ENCODE data around the gene GLIS1. TPM values are rescaled to one million over a fixed set of nuclear protein-coding genes. Genes with fewer than 3 reads are reported as not detected.

The GLIS1 gene
- total RNA-seq, 1 experiment from 2014 or later: 0.24 TPM

DNA sequence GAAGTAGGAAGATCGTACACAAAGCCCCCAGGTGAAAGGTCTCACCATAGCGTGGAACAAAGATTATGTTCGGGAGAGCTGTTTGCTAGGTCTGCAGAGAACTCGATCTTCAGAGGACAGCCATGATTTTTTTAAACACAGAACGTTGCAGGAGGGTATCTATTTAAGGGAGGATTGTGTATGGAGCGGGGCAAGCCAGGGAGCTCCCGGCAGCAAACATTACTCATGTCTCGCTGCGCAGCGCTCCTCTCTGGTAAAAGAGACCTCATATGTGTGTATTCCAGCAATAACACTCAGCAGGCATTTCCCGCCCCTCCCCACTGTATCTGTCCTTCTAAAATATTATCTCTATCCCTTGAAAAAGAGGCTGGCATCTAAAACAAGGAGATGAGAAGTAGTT lies 2.7 kb downstream of the GLIS1 start:
- CTCF ChIA-PET: interaction anchor here (1.8 to 3.9 kb wide), 3 partner anchors 12 to 251 kb away, joined by 8 to 17 read pairs (median 15); no protein-coding TSS in a partner anchor
- ATAC-seq: no peak
- peaks cover 72% of the 10 kb centered on the region for H3K27me3 Mint-ChIP-seq (ENCODE audit: low read depth)
- no peak for DNase-seq (ENCODE audit: low spot score)
- H3K9me3 Mint-ChIP-seq: no peaks in the 10 kb centered on the region
- no peak overlapping the region for H3K27ac Mint-ChIP-seq
- no peaks in the 10 kb centered on the region for H3K36me3 Mint-ChIP-seq
- TF ChIP-seq TP53 (CRISPR knock-in tag; IDR thresholded peaks at IDR 0.05) (no peak), SMAD4 (CRISPR knock-in tag; IDR thresholded peaks at IDR 0.05) (no peak), MYBL2 (CRISPR knock-in tag; IDR thresholded peaks at IDR 0.05) (no peak), CBFB (CRISPR knock-in tag; IDR thresholded peaks at IDR 0.05; ENCODE audit: low read depth) (no peak), NR1H2 (CRISPR knock-in tag; IDR thresholded peaks at IDR 0.05) (no peak), NR3C1 (CRISPR knock-in tag; conservative IDR thresholded peaks at IDR 0.05; ENCODE audit: low read depth) (no peak), FOXK1 (CRISPR knock-in tag; IDR thresholded peaks at IDR 0.05) (no peak), ZNF396 (CRISPR knock-in tag; IDR thresholded peaks at IDR 0.05; ENCODE audit: borderline replicate concordance) (no peak), ZNF232 (CRISPR knock-in tag; IDR thresholded peaks at IDR 0.05) (no peak), KAT7 (CRISPR knock-in tag; IDR thresholded peaks at IDR 0.05; ENCODE audit: borderline replicate concordance) (no peak), ZNF263 (CRISPR knock-in tag; IDR thresholded peaks at IDR 0.05; ENCODE audit: low read depth) (no peak), TEAD4 (CRISPR knock-in tag; IDR thresholded peaks at IDR 0.05) (no peak)
- TF ChIP-seq, protein P1, sequence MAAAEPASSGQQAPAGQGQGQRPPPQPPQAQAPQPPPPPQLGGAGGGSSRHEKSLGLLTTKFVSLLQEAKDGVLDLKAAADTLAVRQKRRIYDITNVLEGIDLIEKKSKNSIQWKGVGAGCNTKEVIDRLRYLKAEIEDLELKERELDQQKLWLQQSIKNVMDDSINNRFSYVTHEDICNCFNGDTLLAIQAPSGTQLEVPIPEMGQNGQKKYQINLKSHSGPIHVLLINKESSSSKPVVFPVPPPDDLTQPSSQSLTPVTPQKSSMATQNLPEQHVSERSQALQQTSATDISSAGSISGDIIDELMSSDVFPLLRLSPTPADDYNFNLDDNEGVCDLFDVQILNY (CRISPR knock-in tag; IDR thresholded peaks at IDR 0.05): no peak
- TF ChIP-seq, protein P2, sequence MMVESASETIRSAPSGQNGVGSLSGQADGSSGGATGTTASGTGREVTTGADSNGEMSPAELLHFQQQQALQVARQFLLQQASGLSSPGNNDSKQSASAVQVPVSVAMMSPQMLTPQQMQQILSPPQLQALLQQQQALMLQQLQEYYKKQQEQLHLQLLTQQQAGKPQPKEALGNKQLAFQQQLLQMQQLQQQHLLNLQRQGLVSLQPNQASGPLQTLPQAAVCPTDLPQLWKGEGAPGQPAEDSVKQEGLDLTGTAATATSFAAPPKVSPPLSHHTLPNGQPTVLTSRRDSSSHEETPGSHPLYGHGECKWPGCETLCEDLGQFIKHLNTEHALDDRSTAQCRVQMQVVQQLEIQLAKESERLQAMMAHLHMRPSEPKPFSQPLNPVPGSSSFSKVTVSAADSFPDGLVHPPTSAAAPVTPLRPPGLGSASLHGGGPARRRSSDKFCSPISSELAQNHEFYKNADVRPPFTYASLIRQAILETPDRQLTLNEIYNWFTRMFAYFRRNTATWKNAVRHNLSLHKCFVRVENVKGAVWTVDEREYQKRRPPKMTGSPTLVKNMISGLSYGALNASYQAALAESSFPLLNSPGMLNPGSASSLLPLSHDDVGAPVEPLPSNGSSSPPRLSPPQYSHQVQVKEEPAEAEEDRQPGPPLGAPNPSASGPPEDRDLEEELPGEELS (CRISPR knock-in tag; IDR thresholded peaks at IDR 0.05): no peak
- TF ChIP-seq, protein P3, sequence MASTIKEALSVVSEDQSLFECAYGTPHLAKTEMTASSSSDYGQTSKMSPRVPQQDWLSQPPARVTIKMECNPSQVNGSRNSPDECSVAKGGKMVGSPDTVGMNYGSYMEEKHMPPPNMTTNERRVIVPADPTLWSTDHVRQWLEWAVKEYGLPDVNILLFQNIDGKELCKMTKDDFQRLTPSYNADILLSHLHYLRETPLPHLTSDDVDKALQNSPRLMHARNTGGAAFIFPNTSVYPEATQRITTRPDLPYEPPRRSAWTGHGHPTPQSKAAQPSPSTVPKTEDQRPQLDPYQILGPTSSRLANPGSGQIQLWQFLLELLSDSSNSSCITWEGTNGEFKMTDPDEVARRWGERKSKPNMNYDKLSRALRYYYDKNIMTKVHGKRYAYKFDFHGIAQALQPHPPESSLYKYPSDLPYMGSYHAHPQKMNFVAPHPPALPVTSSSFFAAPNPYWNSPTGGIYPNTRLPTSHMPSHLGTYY (CRISPR knock-in tag; IDR thresholded peaks at IDR 0.05): no peak
- H3K4me1 Mint-ChIP-seq: peaks cover 7% of the 10 kb centered on the region
- no peak overlapping the region for H3K4me3 Mint-ChIP-seq
- POLR2A ChIA-PET: no interaction called here

DNA sequence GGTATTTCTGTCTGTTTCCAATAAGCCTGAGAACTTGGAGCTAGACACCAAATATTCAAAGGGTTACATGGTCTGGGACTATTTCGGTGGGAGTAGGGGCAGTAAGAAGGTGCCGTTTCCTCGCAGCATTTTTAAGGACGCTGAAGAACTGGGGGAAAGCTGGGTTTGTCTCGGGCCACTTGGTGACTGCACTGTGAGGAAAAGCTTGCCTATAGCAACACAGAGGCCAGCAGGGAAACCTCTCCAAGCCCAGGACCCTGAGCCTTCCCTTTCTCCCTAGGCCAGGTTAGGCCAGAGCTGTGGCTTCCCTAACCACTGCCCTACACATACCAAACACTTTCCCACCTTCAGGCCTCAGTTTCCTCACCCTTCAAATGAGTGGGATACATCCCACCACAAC lies 3.3 kb downstream of the GLIS1 start:
- Mint-ChIP-seq H3K27ac (no peak overlapping the region), H3K9me3 (no peaks in the 10 kb centered on the region)
- TF ChIP-seq, protein P4, sequence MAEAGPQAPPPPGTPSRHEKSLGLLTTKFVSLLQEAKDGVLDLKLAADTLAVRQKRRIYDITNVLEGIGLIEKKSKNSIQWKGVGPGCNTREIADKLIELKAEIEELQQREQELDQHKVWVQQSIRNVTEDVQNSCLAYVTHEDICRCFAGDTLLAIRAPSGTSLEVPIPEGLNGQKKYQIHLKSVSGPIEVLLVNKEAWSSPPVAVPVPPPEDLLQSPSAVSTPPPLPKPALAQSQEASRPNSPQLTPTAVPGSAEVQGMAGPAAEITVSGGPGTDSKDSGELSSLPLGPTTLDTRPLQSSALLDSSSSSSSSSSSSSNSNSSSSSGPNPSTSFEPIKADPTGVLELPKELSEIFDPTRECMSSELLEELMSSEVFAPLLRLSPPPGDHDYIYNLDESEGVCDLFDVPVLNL (CRISPR knock-in tag; IDR thresholded peaks at IDR 0.05; ENCODE audit: borderline replicate concordance, low read depth): no peak
- TF ChIP-seq ZBTB21 (CRISPR knock-in tag; IDR thresholded peaks at IDR 0.05; ENCODE audit: borderline replicate concordance) (no peak), SMAD3 (CRISPR knock-in tag; IDR thresholded peaks at IDR 0.05; ENCODE audit: borderline replicate concordance) (no peak), ZNF138 (CRISPR knock-in tag; conservative IDR thresholded peaks at IDR 0.05) (no peak), TCF7 (CRISPR knock-in tag; IDR thresholded peaks at IDR 0.05; ENCODE audit: low read depth) (no peak)
- TF ChIP-seq, protein P5, sequence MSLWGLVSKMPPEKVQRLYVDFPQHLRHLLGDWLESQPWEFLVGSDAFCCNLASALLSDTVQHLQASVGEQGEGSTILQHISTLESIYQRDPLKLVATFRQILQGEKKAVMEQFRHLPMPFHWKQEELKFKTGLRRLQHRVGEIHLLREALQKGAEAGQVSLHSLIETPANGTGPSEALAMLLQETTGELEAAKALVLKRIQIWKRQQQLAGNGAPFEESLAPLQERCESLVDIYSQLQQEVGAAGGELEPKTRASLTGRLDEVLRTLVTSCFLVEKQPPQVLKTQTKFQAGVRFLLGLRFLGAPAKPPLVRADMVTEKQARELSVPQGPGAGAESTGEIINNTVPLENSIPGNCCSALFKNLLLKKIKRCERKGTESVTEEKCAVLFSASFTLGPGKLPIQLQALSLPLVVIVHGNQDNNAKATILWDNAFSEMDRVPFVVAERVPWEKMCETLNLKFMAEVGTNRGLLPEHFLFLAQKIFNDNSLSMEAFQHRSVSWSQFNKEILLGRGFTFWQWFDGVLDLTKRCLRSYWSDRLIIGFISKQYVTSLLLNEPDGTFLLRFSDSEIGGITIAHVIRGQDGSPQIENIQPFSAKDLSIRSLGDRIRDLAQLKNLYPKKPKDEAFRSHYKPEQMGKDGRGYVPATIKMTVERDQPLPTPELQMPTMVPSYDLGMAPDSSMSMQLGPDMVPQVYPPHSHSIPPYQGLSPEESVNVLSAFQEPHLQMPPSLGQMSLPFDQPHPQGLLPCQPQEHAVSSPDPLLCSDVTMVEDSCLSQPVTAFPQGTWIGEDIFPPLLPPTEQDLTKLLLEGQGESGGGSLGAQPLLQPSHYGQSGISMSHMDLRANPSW (CRISPR knock-in tag; conservative IDR thresholded peaks at IDR 0.05; ENCODE audit: low read depth): no peak
- TF ChIP-seq, protein P6, sequence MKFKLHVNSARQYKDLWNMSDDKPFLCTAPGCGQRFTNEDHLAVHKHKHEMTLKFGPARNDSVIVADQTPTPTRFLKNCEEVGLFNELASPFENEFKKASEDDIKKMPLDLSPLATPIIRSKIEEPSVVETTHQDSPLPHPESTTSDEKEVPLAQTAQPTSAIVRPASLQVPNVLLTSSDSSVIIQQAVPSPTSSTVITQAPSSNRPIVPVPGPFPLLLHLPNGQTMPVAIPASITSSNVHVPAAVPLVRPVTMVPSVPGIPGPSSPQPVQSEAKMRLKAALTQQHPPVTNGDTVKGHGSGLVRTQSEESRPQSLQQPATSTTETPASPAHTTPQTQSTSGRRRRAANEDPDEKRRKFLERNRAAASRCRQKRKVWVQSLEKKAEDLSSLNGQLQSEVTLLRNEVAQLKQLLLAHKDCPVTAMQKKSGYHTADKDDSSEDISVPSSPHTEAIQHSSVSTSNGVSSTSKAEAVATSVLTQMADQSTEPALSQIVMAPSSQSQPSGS (CRISPR knock-in tag; IDR thresholded peaks at IDR 0.05; ENCODE audit: borderline replicate concordance, low read depth): no peak
- TF ChIP-seq, protein P7, sequence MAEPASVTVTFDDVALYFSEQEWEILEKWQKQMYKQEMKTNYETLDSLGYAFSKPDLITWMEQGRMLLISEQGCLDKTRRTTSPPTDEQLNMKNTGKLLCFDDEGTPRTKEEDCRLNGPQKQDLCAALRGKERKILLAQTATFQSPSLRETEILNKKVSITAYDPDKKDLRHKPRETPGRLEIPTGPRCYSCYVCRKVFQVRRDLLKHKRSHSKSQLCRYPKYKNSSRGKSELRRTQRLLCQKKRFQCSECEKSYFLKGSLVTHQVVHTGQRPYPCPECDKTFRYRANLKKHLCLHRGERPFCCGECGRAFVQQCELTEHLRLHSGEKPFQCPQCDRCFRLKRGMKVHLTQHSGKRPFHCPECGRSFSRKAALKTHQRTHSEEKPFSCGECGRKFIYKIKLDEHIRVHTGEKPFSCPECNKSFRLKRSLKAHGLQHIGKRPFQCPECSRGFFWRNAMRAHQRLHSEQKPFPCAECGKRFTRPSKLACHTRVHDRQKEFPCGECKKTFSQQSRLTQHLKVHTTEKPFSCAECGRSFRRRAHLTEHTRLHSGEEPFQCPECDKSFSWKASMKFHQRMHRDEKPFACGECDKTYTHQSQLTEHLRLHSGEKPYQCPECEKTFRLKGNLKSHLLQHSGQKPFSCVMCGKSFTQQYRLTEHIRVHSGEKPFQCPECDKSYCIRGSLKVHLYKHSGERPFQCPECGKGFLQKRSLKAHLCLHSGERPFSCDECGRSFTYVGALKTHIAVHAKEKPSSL (CRISPR knock-in tag; conservative IDR thresholded peaks at IDR 0.05): no peak

More for the DNA sequence above, 3.3 kb downstream of the GLIS1 start:
- Mint-ChIP-seq H3K27me3 (ENCODE audit: low read depth) (peaks cover 66% of the 10 kb centered on the region), H3K4me1 (peaks cover 7% of the 10 kb centered on the region), H3K4me3 (no peak overlapping the region), H3K36me3 (no peaks in the 10 kb centered on the region)
- ATAC-seq: no peak
- no peak for DNase-seq (ENCODE audit: low spot score)
- CTCF ChIA-PET: interaction anchor here (0.9 to 3.9 kb wide), 4 partner anchors 11 to 250 kb away, joined by 3 to 17 read pairs (median 15); no protein-coding TSS in a partner anchor
- POLR2A ChIA-PET: interaction anchor here (0.7 kb wide), 1 partner anchor 31 kb away, joined by 3 read pairs; no protein-coding TSS in a partner anchor
